ENCODE measurements around the gene PDPN.

Gene PDPN

GRCh38 chr1:13593511-13594131 lies 10.0 kb downstream of the PDPN start:
- no peak overlapping the region for H3K27ac ChIP-seq
- H2AFZ ChIP-seq = no peak overlapping the region
- H3K4me1 ChIP-seq = no peaks in the 10 kb centered on the region
- H3K36me3 ChIP-seq (ENCODE audit: control insufficient read depth, insufficient read depth, low read length) = no peaks in the 10 kb centered on the region
- TF ChIP-seq CTCF (IDR thresholded peaks at IDR 0.05) = no peak
- no peak overlapping the region for H3K9ac ChIP-seq
- H3K9me3 ChIP-seq (ENCODE audit: control insufficient read depth, low read length) = no peaks in the 10 kb centered on the region
- H3K4me3 ChIP-seq (ENCODE audit: low read depth, low read length) = no peak overlapping the region
- no peaks in the 10 kb centered on the region for H3K79me2 ChIP-seq
- no peak overlapping the region for H3K4me2 ChIP-seq (ENCODE audit: low read length)
- no peaks in the 10 kb centered on the region for H3K27me3 ChIP-seq (ENCODE audit: control insufficient read depth, insufficient read depth, low read length)

GRCh38 chr1:13595411-13595810 lies 11.8 kb downstream of the PDPN start:
- no peaks in the 10 kb centered on the region for H3K79me2 ChIP-seq
- H3K4me3 ChIP-seq (ENCODE audit: low read depth, low read length) = no peak overlapping the region
- no peaks in the 10 kb centered on the region for H3K27me3 ChIP-seq (ENCODE audit: control insufficient read depth, insufficient read depth, low read length)
- no peak overlapping the region for H3K9ac ChIP-seq
- H3K27ac ChIP-seq = no peak overlapping the region
- no peak overlapping the region for H3K4me2 ChIP-seq (ENCODE audit: low read length)
- H3K9me3 ChIP-seq (ENCODE audit: control insufficient read depth, low read length) = no peaks in the 10 kb centered on the region
- H3K4me1 ChIP-seq = no peaks in the 10 kb centered on the region
- no peaks in the 10 kb centered on the region for H3K36me3 ChIP-seq (ENCODE audit: control insufficient read depth, insufficient read depth, low read length)
- TF ChIP-seq CTCF (IDR thresholded peaks at IDR 0.05) = no peak
- no peak overlapping the region for H2AFZ ChIP-seq

- H2AFZ ChIP-seq = no peak overlapping the region
- no peak overlapping the region for H3K9ac ChIP-seq
- no peak overlapping the region for H3K27ac ChIP-seq
- no peaks in the 10 kb centered on the region for H3K79me2 ChIP-seq
- no peak overlapping the region for H3K4me3 ChIP-seq (ENCODE audit: low read depth, low read length)
- no peaks in the 10 kb centered on the region for H3K9me3 ChIP-seq (ENCODE audit: control insufficient read depth, low read length)
- TF ChIP-seq CTCF (IDR thresholded peaks at IDR 0.05) = no peak
- no peaks in the 10 kb centered on the region for H3K36me3 ChIP-seq (ENCODE audit: control insufficient read depth, insufficient read depth, low read length)
- no peak overlapping the region for H3K4me2 ChIP-seq (ENCODE audit: low read length)
- no peaks in the 10 kb centered on the region for H3K4me1 ChIP-seq
- H3K27me3 ChIP-seq (ENCODE audit: control insufficient read depth, insufficient read depth, low read length) = no peaks in the 10 kb centered on the region
These were observed 13.5 kb downstream of the PDPN start for GRCh38 chr1:13597166-13597565.

GRCh38 chr1:13600762-13601453 lies 17.3 kb downstream of the PDPN start:
- no peak overlapping the region for H2AFZ ChIP-seq
- no peak overlapping the region for H3K27ac ChIP-seq

More at GRCh38 chr1:13600762-13601453, 17.3 kb downstream of the PDPN start:
- Histone ChIP-seq H3K4me3 (ENCODE audit: low read depth, low read length) (no peak overlapping the region), H3K4me2 (ENCODE audit: low read length) (no peak overlapping the region), H3K27me3 (ENCODE audit: control insufficient read depth, insufficient read depth, low read length) (no peaks in the 10 kb centered on the region), H3K4me1 (no peaks in the 10 kb centered on the region), H3K36me3 (ENCODE audit: control insufficient read depth, insufficient read depth, low read length) (no peaks in the 10 kb centered on the region), H3K9me3 (ENCODE audit: control insufficient read depth, low read length) (no peaks in the 10 kb centered on the region), H3K79me2 (no peaks in the 10 kb centered on the region), H3K9ac (no peak overlapping the region)
- TF ChIP-seq CTCF (IDR thresholded peaks at IDR 0.05) = no peak

Measured in parathyroid adenoma (tissue), 2 donors.